ENCODE measurements around the gene TIMM21.

- TF ChIP-seq CTCF (IDR thresholded peaks at IDR 0.05) = no peak
- no peak for TF ChIP-seq POLR2AphosphoS5 (IDR thresholded peaks at IDR 0.05; ENCODE audit: low read depth, low read length)
- no peak for TF ChIP-seq SIN3A (IDR thresholded peaks at IDR 0.05; ENCODE audit: borderline replicate concordance, insufficient read depth, low read depth, low read length)
- TF ChIP-seq, protein P1, sequence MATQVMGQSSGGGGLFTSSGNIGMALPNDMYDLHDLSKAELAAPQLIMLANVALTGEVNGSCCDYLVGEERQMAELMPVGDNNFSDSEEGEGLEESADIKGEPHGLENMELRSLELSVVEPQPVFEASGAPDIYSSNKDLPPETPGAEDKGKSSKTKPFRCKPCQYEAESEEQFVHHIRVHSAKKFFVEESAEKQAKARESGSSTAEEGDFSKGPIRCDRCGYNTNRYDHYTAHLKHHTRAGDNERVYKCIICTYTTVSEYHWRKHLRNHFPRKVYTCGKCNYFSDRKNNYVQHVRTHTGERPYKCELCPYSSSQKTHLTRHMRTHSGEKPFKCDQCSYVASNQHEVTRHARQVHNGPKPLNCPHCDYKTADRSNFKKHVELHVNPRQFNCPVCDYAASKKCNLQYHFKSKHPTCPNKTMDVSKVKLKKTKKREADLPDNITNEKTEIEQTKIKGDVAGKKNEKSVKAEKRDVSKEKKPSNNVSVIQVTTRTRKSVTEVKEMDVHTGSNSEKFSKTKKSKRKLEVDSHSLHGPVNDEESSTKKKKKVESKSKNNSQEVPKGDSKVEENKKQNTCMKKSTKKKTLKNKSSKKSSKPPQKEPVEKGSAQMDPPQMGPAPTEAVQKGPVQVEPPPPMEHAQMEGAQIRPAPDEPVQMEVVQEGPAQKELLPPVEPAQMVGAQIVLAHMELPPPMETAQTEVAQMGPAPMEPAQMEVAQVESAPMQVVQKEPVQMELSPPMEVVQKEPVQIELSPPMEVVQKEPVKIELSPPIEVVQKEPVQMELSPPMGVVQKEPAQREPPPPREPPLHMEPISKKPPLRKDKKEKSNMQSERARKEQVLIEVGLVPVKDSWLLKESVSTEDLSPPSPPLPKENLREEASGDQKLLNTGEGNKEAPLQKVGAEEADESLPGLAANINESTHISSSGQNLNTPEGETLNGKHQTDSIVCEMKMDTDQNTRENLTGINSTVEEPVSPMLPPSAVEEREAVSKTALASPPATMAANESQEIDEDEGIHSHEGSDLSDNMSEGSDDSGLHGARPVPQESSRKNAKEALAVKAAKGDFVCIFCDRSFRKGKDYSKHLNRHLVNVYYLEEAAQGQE (IDR thresholded peaks at IDR 0.05; ENCODE audit: insufficient read depth in 1 of 2, low read depth in 2 of 2, low read length in 1 of 2) = no peak
Measured at GRCh38 chr18:74124642-74125041, 23.7 kb upstream of the TIMM21 start.
